CD4-positive, alpha-beta T cell treated with Interleukin-4 for 4 hours (primary cell): ENCODE measurements around the gene SLC5A4.
"Not testable (repeated sequence)": the region's sequence is repeated elsewhere in the genome, so short reads cannot be mapped to it uniquely, and the experiment has no call there.

Experiments
- DNase-seq: peaks from one replicate; pipeline ENCODE4 v3.0.0-alpha.2; 2020

SLC5A4 gene

DNA sequence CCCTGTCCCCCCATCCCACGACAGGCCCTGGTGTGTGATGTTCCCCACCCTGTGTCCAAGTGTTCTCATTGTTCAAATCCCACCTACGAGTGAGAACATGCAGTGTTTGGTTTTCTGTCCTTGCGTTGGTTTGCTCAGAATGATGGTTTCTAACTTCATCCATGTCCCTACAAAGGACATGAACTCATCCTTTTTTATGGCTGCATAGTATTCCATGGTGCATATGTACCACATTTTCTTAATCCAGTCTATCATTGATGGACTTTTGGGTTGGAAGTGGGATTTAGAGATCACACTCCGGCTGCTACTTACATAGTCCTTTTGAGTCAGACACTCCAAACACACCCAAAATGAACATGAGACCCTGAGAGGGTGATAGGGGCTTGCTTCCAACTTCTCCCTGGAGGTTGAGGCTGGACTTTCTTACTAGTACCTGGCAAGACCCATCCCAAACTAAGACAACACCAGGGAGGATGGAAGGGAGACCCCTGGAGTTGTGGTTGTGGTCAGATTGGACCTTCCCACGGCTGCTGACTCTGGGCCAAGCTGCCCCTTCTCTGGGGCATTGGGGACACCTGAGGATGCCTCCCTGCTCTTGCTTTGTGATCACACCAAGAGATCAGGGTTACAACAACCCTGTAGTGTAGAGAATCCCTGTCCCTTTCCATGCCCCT, 57.5 kb downstream of the SLC5A4 start:
- DNase-seq: not testable (repeated sequence)

- not testable (repeated sequence) for DNase-seq
Measured at GRCh38 chr22:32195900-32196299, 59.2 kb downstream of the SLC5A4 start.

DNA sequence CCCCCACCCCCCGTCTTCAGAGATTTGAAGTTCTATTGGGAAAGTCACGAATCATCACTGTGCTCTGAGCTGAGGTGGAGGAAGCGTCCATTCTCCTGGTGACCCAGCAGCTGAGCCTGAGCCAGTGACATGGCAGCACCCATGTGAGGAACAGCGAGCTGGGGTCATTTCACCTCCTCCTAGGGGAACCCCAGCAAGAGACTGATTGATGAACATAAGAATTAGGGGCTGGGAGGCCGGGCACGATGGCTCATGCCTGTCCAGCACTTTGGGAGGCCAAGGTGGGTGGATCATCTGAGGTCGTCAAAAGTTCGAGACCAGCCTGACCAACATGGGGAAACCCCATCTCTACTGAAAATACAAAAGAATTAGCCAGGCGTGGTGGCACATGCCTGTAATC, 61.8 kb downstream of the SLC5A4 start:
- not testable (repeated sequence) for DNase-seq

GRCh38 chr22:32191021-32191420, 64.1 kb downstream of the SLC5A4 start:
- DNase-seq: not testable (repeated sequence)

DNA sequence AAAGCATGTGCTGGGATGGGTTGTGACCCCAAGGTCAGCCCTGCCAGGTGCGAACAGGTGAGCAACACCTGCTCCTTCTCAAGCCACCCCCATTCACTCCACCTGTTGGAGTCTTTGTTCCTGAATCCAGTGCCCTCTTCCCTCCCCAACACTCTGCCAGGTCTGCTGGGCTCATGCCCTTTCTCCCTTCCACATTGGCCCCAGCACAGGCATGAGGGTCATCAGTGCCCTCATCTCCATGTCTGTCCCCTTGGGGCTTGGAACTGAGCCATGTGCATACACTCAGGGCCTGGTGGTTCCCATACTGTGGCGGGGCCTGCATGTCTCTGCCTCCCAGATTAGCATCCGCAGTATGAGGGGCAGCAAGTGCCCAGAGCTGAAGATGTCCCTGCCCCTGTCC, 69.3 kb downstream of the SLC5A4 start:
- DNase-seq: no peak

- DNase-seq: no peak
Measured at GRCh38 chr22:32183625-32184024, 71.5 kb downstream of the SLC5A4 start.

- DNase-seq: no peak
Measured at GRCh38 chr22:32181043-32181442, 74.1 kb downstream of the SLC5A4 start.

DNA sequence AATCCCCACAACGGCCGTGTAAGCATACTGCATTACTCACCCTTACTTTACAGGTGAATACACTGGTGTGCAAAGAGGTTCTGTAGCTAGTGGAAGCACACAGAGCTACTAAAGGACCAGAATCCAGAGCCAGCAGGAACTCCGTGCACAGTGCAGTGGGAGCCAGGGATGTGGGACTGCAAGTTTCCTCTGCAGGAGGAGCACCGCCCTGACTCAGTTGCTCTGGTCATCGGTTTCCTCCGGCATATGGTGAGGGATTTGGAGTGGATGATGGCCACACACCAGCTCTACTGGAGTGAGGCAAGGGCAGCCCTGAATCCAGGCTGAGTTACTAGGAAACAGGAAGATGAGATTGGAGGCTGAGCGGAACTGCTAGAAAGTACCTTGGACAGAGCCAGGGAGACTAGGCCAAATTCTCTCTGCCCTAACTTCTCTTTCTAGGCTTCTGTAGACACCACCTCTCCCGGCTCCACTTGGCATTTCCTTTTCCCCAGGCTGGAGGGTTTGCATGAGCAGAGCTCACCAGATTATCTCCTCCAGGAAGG, 77.9 kb downstream of the SLC5A4 start:
- no peak for DNase-seq

GRCh38 chr22:32175683-32176644, 79.2 kb downstream of the SLC5A4 start:
- DNase-seq: no peak

DNA sequence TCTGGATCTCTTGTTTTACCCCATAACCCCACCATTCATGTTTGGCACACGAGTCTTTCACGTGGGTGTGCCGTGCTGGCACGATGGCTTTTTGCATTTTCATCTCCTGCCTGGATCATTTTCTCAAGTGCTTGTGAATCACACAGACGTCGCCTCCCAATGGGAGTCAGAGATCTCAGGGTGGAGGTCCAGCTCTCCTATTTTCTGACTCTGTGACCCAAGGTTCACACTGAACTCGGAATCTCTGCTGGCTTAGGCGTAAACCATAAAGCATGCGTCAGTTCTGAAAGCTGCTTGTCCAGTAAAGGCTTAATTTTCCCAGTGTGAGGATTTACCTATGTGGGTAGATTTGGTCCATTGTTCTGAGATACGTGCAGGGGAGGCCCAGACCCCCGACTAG, 80.0 kb downstream of the SLC5A4 start:
- no peak for DNase-seq
